CD4-positive, CD25-positive, alpha-beta regulatory T cell (primary cell): ENCODE measurements around the gene CAV3. TPM values are rescaled to one million over a fixed set of nuclear protein-coding genes. Genes with fewer than 3 reads are reported as not detected.
"Not testable (repeated sequence)": the region's sequence is repeated elsewhere in the genome, so short reads cannot be mapped to it uniquely, and the experiment has no call there.

Source experiments
- ATAC-seq, 2 donors: fragments of 150-1000 bp; cut with Tn5 transposase; one replicate each; pipeline ENCODE4 v1.10.0; 2021; ENCODE audit warnings: low read depth in 2 of 2, moderate number of reproducible peaks in 2 of 2, moderate library complexity in 1 of 2
- DNase-seq, 3 donors: peaks; one replicate each; pipeline versions ENCODE4 v3.0.0 to v3.0.0-alpha.2; 2012 to 2022; ENCODE audit warnings: mixed read lengths in 1 of 3
- H3K27ac ChIP-seq: one replicate; pipeline ENCODE4 v1.7.0; 2013; ENCODE audit warnings: mild to moderate bottlenecking, low read length; ENCODE audit not compliant: insufficient read depth, poor library complexity, severe bottlenecking
- H3K27me3 ChIP-seq: one replicate; pipeline ENCODE4 v1.7.0; 2013; ENCODE audit warnings: low read length; ENCODE audit not compliant: control insufficient read depth, insufficient read depth
- H3K36me3 ChIP-seq: one replicate; pipeline ENCODE4 v1.7.0; 2013; ENCODE audit warnings: mild to moderate bottlenecking, low read length, moderate library complexity; ENCODE audit not compliant: control insufficient read depth, insufficient read depth
- H3K4me1 ChIP-seq: 2 replicates; pipeline ENCODE4 v1.7.0; 2013; ENCODE audit warnings: mild to moderate bottlenecking, low read length; ENCODE audit not compliant: insufficient read depth, control insufficient read depth, poor library complexity, severe bottlenecking
- H3K4me3 ChIP-seq: one replicate; pipeline ENCODE4 v1.7.0; 2013; ENCODE audit warnings: low read depth, mild to moderate bottlenecking, low read length, moderate library complexity
- H3K9me3 ChIP-seq, 2 experiments: 1 replicate in 1 of 2; 2 replicates in 1 of 2; pipeline ENCODE4 v1.7.0; 2013; ENCODE audit warnings: low read length in 2 of 2, mild to moderate bottlenecking in 1 of 2, moderate library complexity in 1 of 2; ENCODE audit not compliant: control insufficient read depth in 2 of 2
- H3K27ac Mint-ChIP-seq, 3 donors: one replicate each; pipeline ENCODE4 v1.8.0; 2020 to 2022; ENCODE audit warnings: mild to moderate bottlenecking in 3 of 3, mixed read lengths in 3 of 3, moderate library complexity in 2 of 3
- H3K27me3 Mint-ChIP-seq: one replicate; pipeline ENCODE4 v1.8.0; 2022; ENCODE audit warnings: mild to moderate bottlenecking, mixed read lengths
- H3K36me3 Mint-ChIP-seq: one replicate; pipeline ENCODE4 v1.8.0; 2020; ENCODE audit warnings: mixed read lengths
- H3K4me1 Mint-ChIP-seq, 4 donors: one replicate each; pipeline ENCODE4 v1.8.0; 2020 to 2022; ENCODE audit warnings: mixed read lengths in 4 of 4, mild to moderate bottlenecking in 1 of 4
- H3K4me3 Mint-ChIP-seq, 4 donors: one replicate each; pipeline ENCODE4 v1.8.0; 2020 to 2022; ENCODE audit warnings: mild to moderate bottlenecking in 4 of 4, mixed read lengths in 4 of 4, moderate library complexity in 3 of 4
- H3K9me3 Mint-ChIP-seq, 7 donors: one replicate each; pipeline ENCODE4 v1.8.0; 2020 to 2022; ENCODE audit warnings: mixed read lengths in 7 of 7, mild to moderate bottlenecking in 3 of 7, moderate library complexity in 2 of 7
- polyA plus RNA-seq, 4 donors: library from polyadenylated mRNA; unstranded; fragments of 300-500 nt; fragmentation: Illumina TruSeq; gene quantifications; one replicate each; pipeline ENCODE4 v1.2.3, GENCODE V29; 2021
- total RNA-seq: library from RNA; stranded (reverse); gene quantifications from one replicate; pipeline ENCODE4 v1.2.3, GENCODE V29; 2022

CAV3 gene
- not detected for total RNA-seq
- polyA plus RNA-seq = not detected

DNA sequence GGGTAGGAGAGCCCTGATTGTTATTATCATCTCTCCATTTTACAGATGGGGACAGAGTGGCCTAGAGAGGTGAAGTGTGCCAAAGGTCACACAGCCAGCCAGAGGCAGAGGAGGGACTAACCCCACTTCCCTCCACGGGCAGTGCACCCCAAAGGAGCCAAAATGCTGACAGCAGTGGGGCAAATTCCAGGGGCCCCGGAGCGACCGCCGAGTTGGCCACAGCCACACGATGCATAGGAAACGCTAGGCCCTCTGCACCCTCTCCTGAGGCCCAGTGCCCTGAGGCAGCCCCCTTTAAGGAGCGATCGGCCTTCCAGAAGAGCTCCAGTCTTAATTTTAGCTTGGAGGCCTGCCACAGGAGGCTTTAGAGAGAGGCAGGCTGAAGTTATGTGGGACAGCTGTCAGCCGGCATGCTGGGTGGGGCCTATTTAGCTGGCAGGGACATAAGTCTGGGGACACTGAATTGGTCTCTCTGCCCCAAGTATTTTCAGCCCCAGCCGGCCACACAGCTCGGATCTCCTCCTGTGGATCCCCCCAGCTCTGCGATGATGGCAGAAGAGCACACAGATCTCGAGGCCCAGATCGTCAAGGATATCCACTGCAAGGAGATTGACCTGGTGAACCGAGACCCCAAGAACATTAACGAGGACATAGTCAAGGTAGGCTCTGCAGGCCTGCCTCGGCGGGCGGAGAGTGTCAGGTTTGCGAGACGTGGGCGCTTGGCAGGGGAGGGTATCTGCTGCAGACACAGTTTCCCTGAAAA is at the start of gene CAV3:
Gene CAV3, plus strand, starts transcription at position 471 of the 763 bp plus-strand sequence. Its CDS starts 75 bp downstream, at position 546.
- ATAC-seq = no peak
- Histone ChIP-seq H3K36me3 (no peaks in the 10 kb centered on the region), H3K27me3 (no peaks in the 10 kb centered on the region), H3K4me3 (no peak within 1 kb of the TSS), H3K4me1 (no peaks in the 10 kb centered on the region), H3K9me3 (no peaks in the 10 kb centered on the region), H3K27ac (no peak within 1 kb of the TSS)
- H3K4me1 Mint-ChIP-seq = no peaks in the 10 kb centered on the region
- H3K9me3 Mint-ChIP-seq = peaks cover 0 to 1% (median 0%) of the 10 kb centered on the region in 7 donors
- DNase-seq = no peak
- H3K4me3 Mint-ChIP-seq = no peak within 1 kb of the TSS
- no peaks in the 10 kb centered on the region for H3K36me3 Mint-ChIP-seq
- peaks cover 5% of the 10 kb centered on the region for H3K27me3 Mint-ChIP-seq
- no peak within 1 kb of the TSS for H3K27ac Mint-ChIP-seq

DNA sequence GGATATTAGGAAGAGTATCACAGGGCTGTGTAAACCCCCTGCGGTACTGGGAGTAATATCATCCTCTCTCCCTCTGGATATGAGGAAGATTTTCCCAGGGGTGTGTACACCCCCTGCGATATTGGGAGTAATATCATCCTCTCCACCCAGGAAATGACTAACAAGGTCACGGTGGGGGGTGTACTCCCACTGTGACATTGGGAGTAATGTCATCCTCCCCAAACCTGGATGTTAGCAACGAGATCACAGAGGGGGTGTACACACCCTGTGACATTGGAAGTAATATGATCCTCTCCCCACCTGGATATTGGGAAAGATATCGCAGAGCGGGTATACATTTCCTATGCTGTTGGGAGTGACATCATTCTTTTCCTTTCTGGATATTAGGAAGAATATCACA is 48.6 kb upstream of the CAV3 start:
- not testable (repeated sequence) for H3K27ac Mint-ChIP-seq, H3K27me3 Mint-ChIP-seq, ATAC-seq, H3K4me1 ChIP-seq, H3K9me3 Mint-ChIP-seq, H3K4me1 Mint-ChIP-seq, H3K4me3 ChIP-seq, DNase-seq, H3K27me3 ChIP-seq, H3K4me3 Mint-ChIP-seq, H3K36me3 Mint-ChIP-seq, H3K9me3 ChIP-seq, H3K36me3 ChIP-seq, H3K27ac ChIP-seq

DNA sequence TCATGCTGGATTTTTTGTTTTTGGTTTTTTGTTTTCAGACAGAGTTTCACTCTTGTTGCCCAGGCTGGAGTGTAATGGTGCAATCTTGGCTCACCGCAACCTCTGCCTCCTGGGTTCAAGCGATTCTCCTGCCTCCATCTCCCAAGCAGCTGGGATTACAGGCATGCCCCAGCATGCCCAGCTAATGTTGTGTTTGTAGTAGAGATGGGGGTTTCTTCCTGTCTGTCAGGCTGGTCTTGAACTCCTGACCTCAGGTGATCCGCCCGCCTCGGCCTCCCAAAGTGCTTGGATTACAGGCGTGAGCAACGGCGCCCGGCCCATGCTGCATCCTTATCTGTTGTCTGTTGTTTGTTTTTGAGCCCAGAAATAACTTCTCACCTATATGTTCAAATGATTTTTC is 42.3 kb upstream of the CAV3 start:
- not testable (repeated sequence) for H3K4me1 Mint-ChIP-seq, H3K27ac Mint-ChIP-seq, H3K4me3 Mint-ChIP-seq, H3K4me3 ChIP-seq, H3K27ac ChIP-seq, H3K9me3 ChIP-seq, H3K9me3 Mint-ChIP-seq, H3K36me3 ChIP-seq, DNase-seq, H3K27me3 ChIP-seq, H3K27me3 Mint-ChIP-seq, H3K4me1 ChIP-seq, H3K36me3 Mint-ChIP-seq, ATAC-seq

DNA sequence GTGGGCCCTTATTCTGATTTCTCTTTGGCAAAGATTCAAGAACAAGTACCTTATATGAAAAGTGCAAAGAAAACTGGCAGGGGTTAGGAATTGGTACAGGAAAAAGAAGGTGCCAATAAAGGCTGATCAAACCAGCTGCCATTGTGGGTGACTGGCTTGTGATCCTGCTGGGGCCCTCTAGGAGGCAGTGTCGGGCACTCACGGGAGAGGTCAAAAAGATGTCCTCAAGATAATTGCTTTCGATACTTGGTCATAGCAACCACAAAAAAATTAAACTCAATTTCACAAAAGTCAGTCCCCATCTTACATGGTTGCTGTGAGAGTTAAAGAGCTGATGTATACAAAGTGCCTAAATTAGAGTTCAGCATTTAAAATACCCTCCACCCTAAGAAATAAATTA is 31.0 kb upstream of the CAV3 start:
- Mint-ChIP-seq H3K9me3 (peaks cover 0 to 5% (median 0%) of the 10 kb centered on the region in 7 donors), H3K4me3 (no peak overlapping the region), H3K27ac (no peak overlapping the region), H3K27me3 (peaks cover 5% of the 10 kb centered on the region), H3K4me1 (no peaks in the 10 kb centered on the region), H3K36me3 (no peaks in the 10 kb centered on the region)
- DNase-seq (no peak), ATAC-seq (no peak)
- no peak overlapping the region for H3K27ac ChIP-seq
- H3K27me3 ChIP-seq = no peaks in the 10 kb centered on the region
- H3K9me3 ChIP-seq = no peaks in the 10 kb centered on the region
- H3K36me3 ChIP-seq = no peaks in the 10 kb centered on the region
- no peak overlapping the region for H3K4me3 ChIP-seq
- no peaks in the 10 kb centered on the region for H3K4me1 ChIP-seq

DNA sequence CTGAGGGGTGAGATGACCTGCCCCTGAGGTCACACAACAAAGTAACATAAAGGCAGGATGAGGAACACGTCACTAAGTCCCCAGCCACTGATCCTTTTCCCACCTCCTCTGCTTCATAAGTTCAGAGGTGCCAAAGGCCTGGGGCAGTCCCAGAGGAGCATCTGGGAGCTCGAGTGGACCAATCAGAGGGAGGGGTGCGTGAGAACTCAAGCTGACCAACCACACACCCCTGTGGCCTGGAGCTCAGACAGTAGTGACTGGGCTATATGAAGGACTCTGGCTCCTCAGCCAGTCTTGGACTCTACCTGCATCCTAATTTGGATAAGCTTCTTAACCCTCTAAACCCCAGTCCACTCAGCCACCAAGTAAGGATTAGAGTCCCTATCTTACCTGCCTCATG is 28.0 kb upstream of the CAV3 start:
- ATAC-seq = no peak
- no peaks in the 10 kb centered on the region for H3K36me3 ChIP-seq

DNA sequence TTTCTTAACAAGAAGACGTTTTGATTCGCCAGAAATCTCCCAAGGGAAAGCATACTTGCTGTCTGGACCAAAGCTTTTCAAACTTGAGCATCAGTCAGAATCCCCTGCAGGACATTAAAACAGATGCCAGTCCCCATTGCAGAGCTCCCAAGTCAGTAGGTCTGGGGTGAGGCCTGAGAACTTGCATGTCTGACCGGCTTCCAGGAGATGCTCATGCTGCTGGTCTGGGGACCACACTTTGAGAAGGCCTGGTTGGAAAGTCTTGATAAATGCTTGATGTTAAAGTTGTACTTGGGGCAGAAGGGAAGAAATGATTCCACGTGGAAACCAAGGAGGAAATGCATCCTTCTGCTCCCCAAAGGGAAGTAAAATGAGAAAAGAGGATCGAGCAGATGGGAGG is 24.3 kb upstream of the CAV3 start:
- Histone ChIP-seq H3K9me3 (no peaks in the 10 kb centered on the region), H3K36me3 (no peaks in the 10 kb centered on the region), H3K4me1 (no peaks in the 10 kb centered on the region), H3K27me3 (no peaks in the 10 kb centered on the region), H3K27ac (no peak overlapping the region), H3K4me3 (no peak overlapping the region)
- Mint-ChIP-seq H3K9me3 (peaks cover 0 to 2% (median 0%) of the 10 kb centered on the region in 7 donors), H3K4me3 (no peak overlapping the region), H3K4me1 (no peaks in the 10 kb centered on the region), H3K27ac (peak overlapping the region in 1 of 3 donors; percentile 10), H3K36me3 (no peaks in the 10 kb centered on the region), H3K27me3 (peaks cover 10% of the 10 kb centered on the region)
- ATAC-seq (no peak), DNase-seq (no peak)

More for the DNA sequence above, 28.0 kb upstream of the CAV3 start:
- Mint-ChIP-seq H3K4me1 (no peaks in the 10 kb centered on the region), H3K36me3 (no peaks in the 10 kb centered on the region), H3K4me3 (no peak overlapping the region), H3K27ac (no peak overlapping the region), H3K9me3 (peaks cover 0 to 5% (median 2%) of the 10 kb centered on the region in 7 donors), H3K27me3 (peaks cover 5% of the 10 kb centered on the region)
- no peak overlapping the region for H3K4me3 ChIP-seq
- H3K27me3 ChIP-seq = no peaks in the 10 kb centered on the region
- H3K4me1 ChIP-seq = no peaks in the 10 kb centered on the region
- H3K27ac ChIP-seq = no peak overlapping the region
- DNase-seq = no peak
- no peaks in the 10 kb centered on the region for H3K9me3 ChIP-seq

DNA sequence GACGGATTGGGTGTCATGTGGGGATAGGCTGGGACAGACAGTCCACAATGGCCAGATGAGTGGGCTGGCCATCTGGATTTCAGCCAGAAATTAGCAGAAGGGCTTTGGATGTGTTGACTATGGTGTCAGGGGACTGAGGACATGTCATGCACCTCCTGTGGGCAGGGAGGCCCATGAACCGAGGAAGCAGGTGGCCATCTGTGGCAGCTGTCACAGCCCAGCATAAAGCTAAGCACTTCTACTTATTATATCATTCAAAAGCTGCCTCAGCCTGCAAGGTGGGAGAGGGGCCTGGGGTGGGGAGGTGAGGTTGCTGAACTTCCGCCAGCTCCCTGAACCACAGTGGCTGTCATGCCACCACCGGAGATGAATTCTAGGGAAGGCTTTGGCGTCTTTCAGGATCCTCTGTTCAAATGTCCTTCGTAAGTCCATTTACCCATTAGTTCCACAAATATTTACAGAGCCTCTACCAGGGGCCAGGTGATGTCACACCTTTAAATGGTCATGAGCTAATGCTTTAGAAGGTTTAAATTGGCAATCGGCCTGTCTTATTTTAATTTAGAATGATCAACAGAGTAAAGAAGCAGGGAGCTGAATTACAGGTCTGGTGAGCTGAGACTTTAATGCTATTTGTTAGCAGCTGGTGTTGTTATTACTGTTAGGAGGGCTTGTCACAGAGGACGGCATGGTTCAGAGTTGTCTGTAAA is 23.6 kb upstream of the CAV3 start:
- H3K9me3 Mint-ChIP-seq = peaks cover 0 to 2% (median 1%) of the 10 kb centered on the region in 7 donors
- H3K4me3 Mint-ChIP-seq = no peak overlapping the region
- no peaks in the 10 kb centered on the region for H3K4me1 ChIP-seq
- H3K27me3 ChIP-seq = no peaks in the 10 kb centered on the region
- ATAC-seq (no peak), DNase-seq (no peak)
- no peaks in the 10 kb centered on the region for H3K36me3 ChIP-seq
- H3K4me1 Mint-ChIP-seq = no peaks in the 10 kb centered on the region
- H3K27ac ChIP-seq = no peak overlapping the region
- H3K27ac Mint-ChIP-seq = no peak overlapping the region
- peaks cover 10% of the 10 kb centered on the region for H3K27me3 Mint-ChIP-seq
- no peaks in the 10 kb centered on the region for H3K36me3 Mint-ChIP-seq
- no peak overlapping the region for H3K4me3 ChIP-seq
- no peaks in the 10 kb centered on the region for H3K9me3 ChIP-seq
